Measurements from ENCODE around the gene MORN5.

DNA sequence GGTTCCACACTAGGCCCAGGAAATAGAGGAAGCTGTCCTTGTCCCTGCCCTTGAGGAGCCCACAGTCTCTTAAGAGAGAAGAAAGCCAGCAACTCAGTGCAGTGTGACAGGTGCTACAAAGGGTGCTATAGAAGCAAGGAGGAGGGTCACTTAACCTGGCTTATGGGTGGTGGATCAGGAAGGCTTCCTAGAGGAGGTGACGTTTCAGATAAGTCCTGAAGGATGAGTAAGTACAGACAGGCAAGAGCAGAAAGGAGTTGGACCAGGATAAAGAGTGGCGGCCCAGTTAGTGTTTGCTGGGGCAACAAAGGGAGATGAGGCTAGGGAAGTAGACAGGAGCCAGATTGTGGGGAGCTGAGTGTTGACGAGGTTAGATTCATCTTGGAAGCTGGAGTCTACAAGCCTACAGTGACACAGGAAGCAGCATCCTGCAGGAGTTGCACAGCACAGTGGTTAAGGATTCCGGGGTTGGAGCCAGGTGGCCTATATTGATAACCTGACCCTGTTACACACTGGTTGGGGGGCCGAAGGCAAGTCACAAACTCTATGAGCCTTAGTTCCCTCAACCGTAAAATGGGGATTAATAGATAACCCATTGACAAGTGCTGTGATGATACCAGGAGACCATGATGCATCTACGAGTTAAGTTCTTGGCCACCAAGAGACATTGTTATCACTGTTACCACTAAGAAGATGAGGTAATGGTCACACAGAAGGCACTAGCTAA, 74.5 kb downstream of the MORN5 start:
- TF ChIP-seq, protein P1, sequence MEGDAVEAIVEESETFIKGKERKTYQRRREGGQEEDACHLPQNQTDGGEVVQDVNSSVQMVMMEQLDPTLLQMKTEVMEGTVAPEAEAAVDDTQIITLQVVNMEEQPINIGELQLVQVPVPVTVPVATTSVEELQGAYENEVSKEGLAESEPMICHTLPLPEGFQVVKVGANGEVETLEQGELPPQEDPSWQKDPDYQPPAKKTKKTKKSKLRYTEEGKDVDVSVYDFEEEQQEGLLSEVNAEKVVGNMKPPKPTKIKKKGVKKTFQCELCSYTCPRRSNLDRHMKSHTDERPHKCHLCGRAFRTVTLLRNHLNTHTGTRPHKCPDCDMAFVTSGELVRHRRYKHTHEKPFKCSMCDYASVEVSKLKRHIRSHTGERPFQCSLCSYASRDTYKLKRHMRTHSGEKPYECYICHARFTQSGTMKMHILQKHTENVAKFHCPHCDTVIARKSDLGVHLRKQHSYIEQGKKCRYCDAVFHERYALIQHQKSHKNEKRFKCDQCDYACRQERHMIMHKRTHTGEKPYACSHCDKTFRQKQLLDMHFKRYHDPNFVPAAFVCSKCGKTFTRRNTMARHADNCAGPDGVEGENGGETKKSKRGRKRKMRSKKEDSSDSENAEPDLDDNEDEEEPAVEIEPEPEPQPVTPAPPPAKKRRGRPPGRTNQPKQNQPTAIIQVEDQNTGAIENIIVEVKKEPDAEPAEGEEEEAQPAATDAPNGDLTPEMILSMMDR (IDR thresholded peaks at IDR 0.05; ENCODE audit: poor library complexity, severe bottlenecking) = no peak
- TF ChIP-seq RAD21 (conservative IDR thresholded peaks at IDR 0.05) = no peak
- TF ChIP-seq, protein P2, sequence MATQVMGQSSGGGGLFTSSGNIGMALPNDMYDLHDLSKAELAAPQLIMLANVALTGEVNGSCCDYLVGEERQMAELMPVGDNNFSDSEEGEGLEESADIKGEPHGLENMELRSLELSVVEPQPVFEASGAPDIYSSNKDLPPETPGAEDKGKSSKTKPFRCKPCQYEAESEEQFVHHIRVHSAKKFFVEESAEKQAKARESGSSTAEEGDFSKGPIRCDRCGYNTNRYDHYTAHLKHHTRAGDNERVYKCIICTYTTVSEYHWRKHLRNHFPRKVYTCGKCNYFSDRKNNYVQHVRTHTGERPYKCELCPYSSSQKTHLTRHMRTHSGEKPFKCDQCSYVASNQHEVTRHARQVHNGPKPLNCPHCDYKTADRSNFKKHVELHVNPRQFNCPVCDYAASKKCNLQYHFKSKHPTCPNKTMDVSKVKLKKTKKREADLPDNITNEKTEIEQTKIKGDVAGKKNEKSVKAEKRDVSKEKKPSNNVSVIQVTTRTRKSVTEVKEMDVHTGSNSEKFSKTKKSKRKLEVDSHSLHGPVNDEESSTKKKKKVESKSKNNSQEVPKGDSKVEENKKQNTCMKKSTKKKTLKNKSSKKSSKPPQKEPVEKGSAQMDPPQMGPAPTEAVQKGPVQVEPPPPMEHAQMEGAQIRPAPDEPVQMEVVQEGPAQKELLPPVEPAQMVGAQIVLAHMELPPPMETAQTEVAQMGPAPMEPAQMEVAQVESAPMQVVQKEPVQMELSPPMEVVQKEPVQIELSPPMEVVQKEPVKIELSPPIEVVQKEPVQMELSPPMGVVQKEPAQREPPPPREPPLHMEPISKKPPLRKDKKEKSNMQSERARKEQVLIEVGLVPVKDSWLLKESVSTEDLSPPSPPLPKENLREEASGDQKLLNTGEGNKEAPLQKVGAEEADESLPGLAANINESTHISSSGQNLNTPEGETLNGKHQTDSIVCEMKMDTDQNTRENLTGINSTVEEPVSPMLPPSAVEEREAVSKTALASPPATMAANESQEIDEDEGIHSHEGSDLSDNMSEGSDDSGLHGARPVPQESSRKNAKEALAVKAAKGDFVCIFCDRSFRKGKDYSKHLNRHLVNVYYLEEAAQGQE (IDR thresholded peaks at IDR 0.05; ENCODE audit: borderline replicate concordance) = no peak
- no peak for TF ChIP-seq POLR2AphosphoS5 (IDR thresholded peaks at IDR 0.05)
- TF ChIP-seq EP300 (conservative IDR thresholded peaks at IDR 0.05; ENCODE audit: poor library complexity, severe bottlenecking) = no peak
- no peak for TF ChIP-seq TAF1 (IDR thresholded peaks at IDR 0.05; ENCODE audit: low read depth)

Measured in neural cell (in vitro differentiated cells).